Measurements from ENCODE around the gene A1BG.

GRCh38 chr19:58318297-58318696, 35.0 kb downstream of the A1BG start:
- TF ChIP-seq, protein P1, sequence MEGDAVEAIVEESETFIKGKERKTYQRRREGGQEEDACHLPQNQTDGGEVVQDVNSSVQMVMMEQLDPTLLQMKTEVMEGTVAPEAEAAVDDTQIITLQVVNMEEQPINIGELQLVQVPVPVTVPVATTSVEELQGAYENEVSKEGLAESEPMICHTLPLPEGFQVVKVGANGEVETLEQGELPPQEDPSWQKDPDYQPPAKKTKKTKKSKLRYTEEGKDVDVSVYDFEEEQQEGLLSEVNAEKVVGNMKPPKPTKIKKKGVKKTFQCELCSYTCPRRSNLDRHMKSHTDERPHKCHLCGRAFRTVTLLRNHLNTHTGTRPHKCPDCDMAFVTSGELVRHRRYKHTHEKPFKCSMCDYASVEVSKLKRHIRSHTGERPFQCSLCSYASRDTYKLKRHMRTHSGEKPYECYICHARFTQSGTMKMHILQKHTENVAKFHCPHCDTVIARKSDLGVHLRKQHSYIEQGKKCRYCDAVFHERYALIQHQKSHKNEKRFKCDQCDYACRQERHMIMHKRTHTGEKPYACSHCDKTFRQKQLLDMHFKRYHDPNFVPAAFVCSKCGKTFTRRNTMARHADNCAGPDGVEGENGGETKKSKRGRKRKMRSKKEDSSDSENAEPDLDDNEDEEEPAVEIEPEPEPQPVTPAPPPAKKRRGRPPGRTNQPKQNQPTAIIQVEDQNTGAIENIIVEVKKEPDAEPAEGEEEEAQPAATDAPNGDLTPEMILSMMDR (IDR thresholded peaks at IDR 0.05; ENCODE audit: low read depth, low read length): no peak
- TF ChIP-seq EZH2phosphoT487 (IDR thresholded peaks at IDR 0.05; ENCODE audit: low read depth): no peak

Data from OCI-LY3 (cell line).